Measurements from ENCODE around the gene ZNG1B.
"Not testable (repeated sequence)": the region's sequence is repeated elsewhere in the genome, so short reads cannot be mapped to it uniquely, and the experiment has no call there.

DNA sequence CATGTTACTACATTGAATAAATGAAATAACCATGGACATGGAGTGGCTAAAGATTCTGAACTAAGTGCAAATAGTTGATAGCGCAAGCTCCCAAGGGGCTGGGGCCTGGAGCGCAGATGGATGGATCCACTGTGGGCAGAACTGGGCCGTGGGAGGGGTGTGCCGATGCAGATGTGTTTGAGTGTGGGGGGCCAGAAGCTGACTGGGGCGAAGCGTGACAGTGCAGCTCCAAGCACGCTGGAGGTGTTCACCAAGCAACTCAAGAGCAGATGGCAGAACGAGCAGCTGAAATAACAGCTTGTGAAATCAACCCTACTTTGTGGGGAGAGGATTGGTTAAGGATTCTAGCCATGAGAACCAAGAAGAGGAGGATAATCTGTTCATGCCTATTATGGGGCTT is 78.0 kb downstream of the ZNG1B start:
- TF ChIP-seq, protein P1, sequence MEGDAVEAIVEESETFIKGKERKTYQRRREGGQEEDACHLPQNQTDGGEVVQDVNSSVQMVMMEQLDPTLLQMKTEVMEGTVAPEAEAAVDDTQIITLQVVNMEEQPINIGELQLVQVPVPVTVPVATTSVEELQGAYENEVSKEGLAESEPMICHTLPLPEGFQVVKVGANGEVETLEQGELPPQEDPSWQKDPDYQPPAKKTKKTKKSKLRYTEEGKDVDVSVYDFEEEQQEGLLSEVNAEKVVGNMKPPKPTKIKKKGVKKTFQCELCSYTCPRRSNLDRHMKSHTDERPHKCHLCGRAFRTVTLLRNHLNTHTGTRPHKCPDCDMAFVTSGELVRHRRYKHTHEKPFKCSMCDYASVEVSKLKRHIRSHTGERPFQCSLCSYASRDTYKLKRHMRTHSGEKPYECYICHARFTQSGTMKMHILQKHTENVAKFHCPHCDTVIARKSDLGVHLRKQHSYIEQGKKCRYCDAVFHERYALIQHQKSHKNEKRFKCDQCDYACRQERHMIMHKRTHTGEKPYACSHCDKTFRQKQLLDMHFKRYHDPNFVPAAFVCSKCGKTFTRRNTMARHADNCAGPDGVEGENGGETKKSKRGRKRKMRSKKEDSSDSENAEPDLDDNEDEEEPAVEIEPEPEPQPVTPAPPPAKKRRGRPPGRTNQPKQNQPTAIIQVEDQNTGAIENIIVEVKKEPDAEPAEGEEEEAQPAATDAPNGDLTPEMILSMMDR (conservative IDR thresholded peaks at IDR 0.05 in 1 of 2, IDR thresholded peaks at IDR 0.05 in 1 of 2; ENCODE audit: extremely low read depth in 1 of 2, insufficient read depth in 1 of 2, low read depth in 1 of 2, low read length in 2 of 2): not testable (repeated sequence)
- not testable (repeated sequence) for TF ChIP-seq EZH2 (IDR thresholded peaks at IDR 0.05; ENCODE audit: borderline replicate concordance, low read length)

Data from mammary epithelial cell (primary cell).